Rectal smooth muscle tissue (tissue), 1 donor: ENCODE measurements around the gene METTL8.
"Not testable (repeated sequence)": the region's sequence is repeated elsewhere in the genome, so short reads cannot be mapped to it uniquely, and the experiment has no call there.

Experiments used
- H3K27ac ChIP-seq: one replicate; pipeline ENCODE4 v1.7.0; 2013; ENCODE audit warnings: low read depth, low read length, inconsistent platforms
- H3K27me3 ChIP-seq: one replicate; pipeline ENCODE4 v1.7.0; 2013; ENCODE audit warnings: low read length; ENCODE audit not compliant: control insufficient read depth, insufficient read depth
- H3K36me3 ChIP-seq: one replicate; pipeline ENCODE4 v1.7.0; 2013; ENCODE audit warnings: low read length; ENCODE audit not compliant: control insufficient read depth, insufficient read depth
- H3K4me1 ChIP-seq: one replicate; pipeline ENCODE4 v1.7.0; 2013; ENCODE audit warnings: low read length; ENCODE audit not compliant: control insufficient read depth, insufficient read depth
- H3K4me3 ChIP-seq: one replicate; pipeline ENCODE4 v1.7.0; 2013; ENCODE audit warnings: low read length
- H3K9ac ChIP-seq: one replicate; pipeline ENCODE4 v1.7.0; 2013; ENCODE audit warnings: low read length

Gene METTL8

DNA sequence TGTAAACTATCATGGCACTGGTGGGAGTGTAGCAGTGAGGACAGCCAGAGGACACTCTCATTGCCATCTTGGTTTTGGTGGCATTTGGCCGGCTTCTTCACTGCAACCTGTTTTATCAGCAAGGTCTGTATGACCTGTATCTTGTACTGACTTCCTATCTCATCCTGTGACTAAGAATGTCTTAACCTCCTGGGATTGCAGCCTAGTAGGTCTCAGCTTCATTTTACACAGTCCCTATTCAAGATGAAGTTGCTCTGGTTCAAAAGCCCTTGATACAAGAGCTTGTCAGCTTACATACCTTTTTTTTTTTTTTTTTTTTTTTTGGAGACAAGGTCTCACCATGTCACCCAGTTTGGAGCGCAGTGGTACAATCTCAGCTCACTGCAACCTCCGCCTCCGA is 110.9 kb downstream of the METTL8 start:
- Histone ChIP-seq H3K27me3 (no peaks in the 10 kb centered on the region), H3K4me1 (peaks cover 26% of the 10 kb centered on the region), H3K9ac (no peak overlapping the region), H3K36me3 (no peaks in the 10 kb centered on the region), H3K4me3 (no peak overlapping the region), H3K27ac (no peak overlapping the region)

DNA sequence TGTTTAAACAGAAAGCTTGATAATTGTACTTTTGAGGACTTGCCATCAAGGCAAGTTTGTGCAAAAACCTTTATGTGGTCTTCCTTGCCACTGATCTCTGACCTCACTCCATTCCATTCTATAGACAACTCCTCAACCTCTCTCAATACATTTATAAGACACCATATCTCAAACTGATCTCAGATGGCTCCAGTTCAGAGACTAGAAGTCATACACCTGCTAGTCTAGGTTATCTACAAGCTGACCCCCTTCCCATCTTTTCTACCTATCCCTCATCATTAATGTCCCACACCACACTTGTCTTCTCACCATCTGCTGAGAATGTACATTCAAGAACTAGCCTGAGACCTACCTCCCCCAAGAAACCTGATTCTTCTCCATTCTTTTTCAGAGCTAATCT is 113.1 kb downstream of the METTL8 start:
- Histone ChIP-seq H3K27ac (no peak overlapping the region), H3K4me3 (no peak overlapping the region), H3K36me3 (no peaks in the 10 kb centered on the region), H3K4me1 (peaks cover 25% of the 10 kb centered on the region), H3K9ac (no peak overlapping the region), H3K27me3 (no peaks in the 10 kb centered on the region)

- Histone ChIP-seq H3K4me1 (peaks cover 26% of the 10 kb centered on the region), H3K4me3 (no peak overlapping the region), H3K27ac (no peak overlapping the region), H3K27me3 (no peaks in the 10 kb centered on the region), H3K36me3 (no peaks in the 10 kb centered on the region), H3K9ac (no peak overlapping the region)
These were observed 113.6 kb downstream of the METTL8 start for GRCh38 chr2:171320208-171320621.

DNA sequence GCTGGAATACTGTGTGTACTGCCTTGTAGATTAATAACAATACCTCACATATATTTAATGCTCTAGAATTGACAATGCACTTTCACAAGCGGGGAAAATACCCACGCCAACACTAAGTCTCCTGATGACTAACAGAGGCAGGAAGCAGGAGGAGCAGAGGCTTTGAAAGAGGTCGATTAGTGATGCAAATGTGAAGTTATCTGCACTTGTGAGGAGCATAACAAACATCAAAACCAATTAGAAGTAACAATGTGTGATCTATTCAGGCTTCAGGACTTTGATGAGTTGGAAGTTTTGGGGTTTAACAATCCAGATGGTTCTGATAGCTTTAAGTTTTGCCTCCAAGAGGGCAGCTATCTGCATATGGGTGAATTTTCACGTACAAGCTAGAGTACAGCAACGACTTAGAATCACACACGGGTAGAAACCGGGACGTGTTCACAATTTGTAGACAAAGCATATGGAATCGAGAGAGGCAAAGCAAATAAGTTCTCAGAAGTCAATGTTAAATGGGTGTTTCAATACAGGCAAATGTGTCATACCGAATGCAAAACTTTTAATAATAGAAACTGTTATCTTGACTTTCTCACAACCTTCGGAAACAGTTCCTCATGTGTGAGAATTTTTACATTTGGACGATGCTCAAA is 114.5 kb downstream of the METTL8 start:
- H3K27ac ChIP-seq: peak overlapping the region; percentile 26
- H3K27me3 ChIP-seq: no peaks in the 10 kb centered on the region
- no peak overlapping the region for H3K4me3 ChIP-seq
- no peaks in the 10 kb centered on the region for H3K36me3 ChIP-seq
- H3K9ac ChIP-seq: no peak overlapping the region
- H3K4me1 ChIP-seq: peaks cover 26% of the 10 kb centered on the region

- H3K27ac ChIP-seq: peak overlapping the region; percentile 26
- peaks cover 26% of the 10 kb centered on the region for H3K4me1 ChIP-seq
- no peaks in the 10 kb centered on the region for H3K36me3 ChIP-seq
- H3K27me3 ChIP-seq: no peaks in the 10 kb centered on the region
- H3K9ac ChIP-seq: no peak overlapping the region
- no peak overlapping the region for H3K4me3 ChIP-seq
These were observed 115.3 kb downstream of the METTL8 start for GRCh38 chr2:171318463-171318934.

DNA sequence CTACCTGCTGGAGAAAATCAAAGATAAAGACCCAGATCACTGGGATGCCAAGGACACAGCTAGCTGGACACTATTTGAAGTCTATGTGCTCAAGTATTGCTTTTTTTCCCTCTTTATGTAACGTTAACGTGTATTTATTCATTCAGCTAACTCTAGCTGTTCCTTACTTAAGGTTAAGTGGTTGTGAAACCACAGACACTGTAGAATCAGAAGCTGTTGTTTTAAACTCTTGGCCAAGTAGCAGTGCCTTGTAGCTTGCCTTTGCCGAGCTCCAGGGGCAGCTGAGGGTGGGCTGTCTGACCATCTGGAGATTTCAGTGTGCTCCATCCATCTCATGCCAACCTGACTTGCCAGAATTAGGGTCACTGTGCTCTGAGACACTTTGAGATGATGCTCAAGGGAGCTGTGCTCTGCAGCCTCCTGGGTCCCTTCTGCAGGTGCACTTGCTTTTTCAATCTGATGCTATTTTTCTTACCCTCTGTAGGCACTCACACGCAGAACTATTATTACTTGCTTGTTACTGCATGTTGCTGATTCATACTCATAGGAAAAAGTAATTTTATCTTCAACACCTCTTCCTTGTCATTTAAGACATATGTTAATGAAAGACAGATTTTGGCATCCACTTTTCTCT is 116.2 kb downstream of the METTL8 start:
- Histone ChIP-seq H3K27ac (no peak overlapping the region), H3K4me3 (no peak overlapping the region)

DNA sequence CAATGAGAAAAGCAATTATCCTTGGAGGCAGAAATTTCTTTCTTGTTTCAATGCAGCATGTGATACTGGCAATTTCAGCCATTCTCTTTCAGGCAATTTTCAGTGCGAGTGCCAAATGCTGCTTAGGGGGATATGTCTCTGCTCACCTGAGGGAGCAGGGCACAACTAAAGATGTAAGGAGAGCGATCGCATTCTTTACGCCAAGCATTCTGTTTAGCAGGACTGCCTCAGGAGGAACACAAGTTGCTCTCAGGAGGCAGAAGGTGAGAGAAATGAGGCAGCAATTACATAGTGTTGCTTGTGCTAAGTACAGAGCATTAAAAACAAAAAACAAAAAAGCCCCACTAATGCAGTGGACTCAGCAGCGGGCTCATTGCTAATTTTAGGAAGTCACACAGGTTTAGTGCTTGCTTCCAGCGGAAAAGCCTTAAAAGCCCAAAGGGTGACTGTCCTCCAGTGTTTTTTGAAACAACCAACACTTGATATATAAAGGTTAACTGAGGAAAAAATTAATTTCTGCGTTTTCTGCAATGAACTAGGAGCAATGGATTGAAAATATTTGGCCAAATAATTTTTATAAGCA is 116.9 kb downstream of the METTL8 start:
- no peak overlapping the region for H3K9ac ChIP-seq
- H3K36me3 ChIP-seq: no peaks in the 10 kb centered on the region
- no peak overlapping the region for H3K4me3 ChIP-seq
- H3K27me3 ChIP-seq: no peaks in the 10 kb centered on the region
- no peak overlapping the region for H3K27ac ChIP-seq
- H3K4me1 ChIP-seq: peaks cover 26% of the 10 kb centered on the region

More for the DNA sequence above, 116.2 kb downstream of the METTL8 start:
- Histone ChIP-seq H3K9ac (no peak overlapping the region), H3K36me3 (no peaks in the 10 kb centered on the region), H3K27me3 (no peaks in the 10 kb centered on the region), H3K4me1 (peaks cover 26% of the 10 kb centered on the region)

DNA sequence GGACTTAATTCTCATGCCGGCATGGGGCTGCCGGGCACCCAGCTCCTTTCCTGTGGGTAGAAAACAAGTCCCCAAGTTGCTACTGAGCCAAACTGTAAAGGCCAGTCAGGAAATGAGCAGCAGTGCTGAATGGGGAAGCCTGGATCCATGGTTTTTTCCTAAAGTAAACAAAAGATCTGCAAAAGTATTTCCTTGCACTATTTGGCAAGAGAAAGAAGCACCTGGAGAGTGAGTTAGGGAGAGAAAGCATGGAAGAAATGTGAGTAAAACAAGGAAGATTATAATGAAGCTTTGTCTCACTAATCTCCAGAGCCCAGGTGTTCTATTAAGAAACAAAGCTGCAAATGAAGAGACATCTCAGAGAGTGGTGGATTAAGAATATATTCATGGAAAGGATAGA is 117.6 kb downstream of the METTL8 start:
- no peak overlapping the region for H3K4me3 ChIP-seq
- no peak overlapping the region for H3K27ac ChIP-seq
- peaks cover 26% of the 10 kb centered on the region for H3K4me1 ChIP-seq
- no peaks in the 10 kb centered on the region for H3K27me3 ChIP-seq
- H3K36me3 ChIP-seq: no peaks in the 10 kb centered on the region
- H3K9ac ChIP-seq: no peak overlapping the region

GRCh38 chr2:171315781-171316180 is 118.0 kb downstream of the METTL8 start:
- Histone ChIP-seq H3K4me1 (peaks cover 26% of the 10 kb centered on the region), H3K27me3 (no peaks in the 10 kb centered on the region), H3K4me3 (no peak overlapping the region), H3K9ac (no peak overlapping the region), H3K27ac (no peak overlapping the region), H3K36me3 (no peaks in the 10 kb centered on the region)

GRCh38 chr2:171312182-171312581 is 121.6 kb downstream of the METTL8 start:
- not testable (repeated sequence) for H3K4me1 ChIP-seq, H3K27me3 ChIP-seq, H3K27ac ChIP-seq, H3K4me3 ChIP-seq, H3K9ac ChIP-seq, H3K36me3 ChIP-seq

DNA sequence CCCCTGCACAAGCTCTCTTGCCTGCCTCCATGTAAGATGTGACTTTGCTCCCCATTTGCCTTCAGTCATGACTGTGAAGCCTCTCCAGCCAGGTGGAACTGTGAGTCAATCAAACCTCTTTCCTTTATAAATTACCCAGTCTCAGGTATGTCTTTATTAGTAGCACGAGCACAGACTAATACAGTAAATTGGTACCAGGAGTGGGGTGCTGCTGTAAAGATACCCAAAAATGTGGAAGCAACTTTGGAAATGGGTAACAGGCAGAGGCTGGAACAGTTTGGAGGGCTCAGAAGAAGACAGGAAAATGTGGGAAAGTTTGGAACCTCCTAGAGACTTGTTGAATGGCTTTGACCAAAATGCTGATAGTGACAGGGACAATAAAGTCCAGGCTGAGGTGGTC is 122.2 kb downstream of the METTL8 start:
- not testable (repeated sequence) for H3K9ac ChIP-seq, H3K27ac ChIP-seq, H3K4me1 ChIP-seq, H3K27me3 ChIP-seq, H3K4me3 ChIP-seq, H3K36me3 ChIP-seq

- no peaks in the 10 kb centered on the region for H3K36me3 ChIP-seq
- H3K4me3 ChIP-seq: no peak overlapping the region
- H3K4me1 ChIP-seq: peaks cover 2% of the 10 kb centered on the region
- no peaks in the 10 kb centered on the region for H3K27me3 ChIP-seq
- H3K9ac ChIP-seq: no peak overlapping the region
- no peak overlapping the region for H3K27ac ChIP-seq
These were observed 122.9 kb downstream of the METTL8 start for GRCh38 chr2:171310889-171311288.
